HCT116 (cell line): ENCODE measurements around the gene C12orf54. TPM values are rescaled to one million over a fixed set of nuclear protein-coding genes. Genes with fewer than 3 reads are reported as not detected.
"Not testable (repeated sequence)": the region's sequence is repeated elsewhere in the genome, so short reads cannot be mapped to it uniquely, and the experiment has no call there.

ENCODE experiments used
- ATAC-seq: fragments of 200-7000 bp; cut with Tn5 transposase; 2 replicates; pipeline ENCODE4 v1.9.1; 2020; ENCODE audit warnings: mild to moderate bottlenecking, moderate library complexity
- BruUV-seq: library from RNA; stranded (reverse); fragments of 400-500 nt; replicated peaks from 2 replicates; lab custom pipeline; 2021; lab: Mats Ljungman, UMichigan
- CTCF ChIA-PET: fragments of 300-600 bp; sonication (Branson Sonifier 250); formaldehyde crosslinking; loops from one replicate; lab custom pipeline; 2021; ENCODE audit warnings: antibody characterized with exemption; lab: Charles Lee
- POLR2A ChIA-PET: fragments of 300-600, 350-600 bp; sonication (Branson Sonifier 250); formaldehyde crosslinking; loops from one replicate; lab custom pipeline; 2021; ENCODE audit warnings: antibody characterized with exemption; lab: Charles Lee
- RAD21 ChIA-PET, 2 experiments: fragments of 300-600 bp; sonication (Branson Sonifier 250); formaldehyde crosslinking; loops; one replicate each; lab custom pipeline; 2023; ENCODE audit warnings: low total read pairs in 2 of 2; ENCODE audit not compliant: uncharacterized antibody in 2 of 2, unreplicated experiment in 2 of 2, low non-redundant PET in 1 of 2; lab: Charles Lee
- DNase-seq: peaks from one replicate; pipeline ENCODE4 v3.0.0-alpha.2; 2010; ENCODE audit warnings: low read depth, low spot score
- H2AFZ ChIP-seq: fragments of 200-600 bp; shearing (Covaris generic), sonication (generic); 2 replicates; pipeline ENCODE4 v1.6.1; 2017; ENCODE audit warnings: low read depth, mixed run types, mixed read lengths, antibody characterized with exemption, low read length; ENCODE audit not compliant: poor library complexity, severe bottlenecking
- H3K27ac ChIP-seq: 2 replicates; pipeline ENCODE4 v1.5.1; 2012; ENCODE audit warnings: low read depth, low read length
- H3K27me3 ChIP-seq: fragments of 200-600 bp; sonication (generic); 2 replicates; pipeline ENCODE4 v1.6.1; 2016; ENCODE audit warnings: mixed run types, low read length, mixed read lengths; ENCODE audit not compliant: insufficient read depth
- H3K36me3 ChIP-seq, 2 experiments: fragments of 200-500 bp in 1 of 2; fragments of 200-600 bp in 1 of 2; sonication (Bioruptor generic) in 1 of 2; sonication (generic) in 1 of 2; 2 replicates each; pipeline versions ENCODE4 v1.5.1 to v1.6.1; 2014 to 2016; ENCODE audit warnings: low read length in 2 of 2, inconsistent platforms in 1 of 2, mixed read lengths in 1 of 2, mixed run types in 1 of 2; ENCODE audit not compliant: insufficient read depth in 2 of 2, control insufficient read depth in 1 of 2
- H3K4me1 ChIP-seq, 2 experiments: fragments of 200-600 bp in 1 of 2; sonication (generic) in 1 of 2; 2 replicates each; pipeline versions ENCODE4 v1.5.1 to v1.6.1; 2012 to 2017; ENCODE audit warnings: low read length in 2 of 2, inconsistent platforms in 1 of 2, mild to moderate bottlenecking in 1 of 2, mixed read lengths in 1 of 2, mixed run types in 1 of 2, moderate library complexity in 1 of 2; ENCODE audit not compliant: insufficient read depth in 2 of 2, control insufficient read depth in 1 of 2
- H3K4me2 ChIP-seq: fragments of 200-600 bp; sonication (generic); 2 replicates; pipeline ENCODE4 v1.6.1; 2017; ENCODE audit warnings: mixed run types, low read length, mixed read lengths
- H3K4me3 ChIP-seq, 2 experiments: fragments of 200-600 bp in 1 of 2; sonication (generic) in 1 of 2; replicated peaks in 1 of 2; 2 replicates each; pipeline ENCODE4 v1.5.1; 2011 to 2016; ENCODE audit warnings: low read length in 2 of 2, control low read depth in 1 of 2, low read depth in 1 of 2, mild to moderate bottlenecking in 1 of 2, mixed read lengths in 1 of 2, mixed run types in 1 of 2
- H3K79me2 ChIP-seq: fragments of 200-600 bp; sonication (generic); 2 replicates; pipeline ENCODE4 v1.6.1; 2017; ENCODE audit warnings: mild to moderate bottlenecking, mixed run types, low read length, moderate library complexity, mixed read lengths; ENCODE audit not compliant: insufficient read depth
- H3K9ac ChIP-seq: fragments of 200-600 bp; sonication (generic); 2 replicates; pipeline ENCODE4 v1.6.1; 2016; ENCODE audit warnings: low read length, mixed read lengths
- H3K9me2 ChIP-seq: fragments of 200-600 bp; sonication (generic), shearing (Covaris generic); 2 replicates; pipeline ENCODE4 v1.6.1; 2017; ENCODE audit warnings: mixed run types, mild to moderate bottlenecking, moderate library complexity; ENCODE audit not compliant: insufficient read depth
- H3K9me3 ChIP-seq, 2 experiments: fragments of 200-500 bp in 1 of 2; fragments of 200-600 bp in 1 of 2; sonication (Bioruptor generic) in 1 of 2; sonication (generic) in 1 of 2; 2 replicates each; pipeline ENCODE4 v1.6.1; 2014 to 2017; ENCODE audit warnings: low read length in 2 of 2, mixed read lengths in 2 of 2, inconsistent platforms in 1 of 2, low read depth in 1 of 2, mild to moderate bottlenecking in 1 of 2, mixed run types in 1 of 2, moderate library complexity in 1 of 2; ENCODE audit not compliant: control insufficient read depth in 1 of 2, insufficient read depth in 1 of 2
- H4K20me1 ChIP-seq: fragments of 200-600 bp; sonication (generic), shearing (Covaris generic); 2 replicates; pipeline ENCODE4 v1.6.1; 2017; ENCODE audit warnings: mixed run types, mild to moderate bottlenecking, moderate library complexity; ENCODE audit not compliant: insufficient read depth
- ATF3 ChIP-seq: IDR thresholded peaks from 2 replicates; pipeline ENCODE4 v1.6.1; 2012
- CBX3 ChIP-seq: IDR thresholded peaks from 2 replicates; pipeline ENCODE4 v1.6.1; 2012; ENCODE audit warnings: low read depth
- EZH2 ChIP-seq: fragments of 200-600 bp; sonication (generic); IDR thresholded peaks from 2 replicates; pipeline ENCODE4 v1.6.1; 2017; ENCODE audit warnings: antibody characterized with exemption, mixed run types
- FOSL1 ChIP-seq: IDR thresholded peaks from 2 replicates; pipeline ENCODE4 v1.6.1; 2012; ENCODE audit warnings: low read depth
- REST ChIP-seq: IDR thresholded peaks from 2 replicates; pipeline ENCODE4 v1.6.1; 2012; ENCODE audit warnings: low read depth
- SIN3A ChIP-seq: IDR thresholded peaks from 2 replicates; pipeline ENCODE4 v1.6.1; 2012; ENCODE audit warnings: low read depth
- SRF ChIP-seq: IDR thresholded peaks from 2 replicates; pipeline ENCODE4 v1.6.1; 2012; ENCODE audit warnings: low read depth
- TCF7L2 ChIP-seq: IDR thresholded peaks from 2 replicates; pipeline ENCODE4 v1.7.0; 2011; ENCODE audit warnings: borderline replicate concordance, inconsistent platforms; ENCODE audit not compliant: insufficient read depth, insufficient read length; ENCODE audit errors: extremely low read depth
- ZFX ChIP-seq: fragments of 450-650 bp; IDR thresholded peaks from 2 replicates; pipeline ENCODE4 v1.6.1; 2017
- intact Hi-C: fragments of 100-400 bp; cut with micrococcal nuclease; formaldehyde crosslinking; loops from 2 replicates; pipeline ENCODE4 v1.10.0; 2022
- total RNA-seq: library from RNA; stranded (reverse); gene quantifications from one replicate; pipeline ENCODE4 v1.2.1, GENCODE V29; 2021; ENCODE audit not compliant: unreplicated experiment
- TF ChIP-seq, protein P1 (sequence below), 3 experiments: fragments of 200-600 bp in 1 of 3; sonication (generic) in 1 of 3; IDR thresholded peaks in 2 of 3; conservative IDR thresholded peaks in 1 of 3; 2 replicates each; pipeline ENCODE4 v1.5.1; 2012 to 2017; ENCODE audit warnings: low read depth in 2 of 3, low read length in 2 of 3, antibody characterized with exemption in 1 of 3, borderline replicate concordance in 1 of 3, control low read depth in 1 of 3, mild to moderate bottlenecking in 1 of 3, mixed read lengths in 1 of 3, mixed run types in 1 of 3, moderate library complexity in 1 of 3; ENCODE audit not compliant: insufficient read depth in 1 of 3

C12orf54 gene
- total RNA-seq, 1 experiment from 2014 or later, result not detected

- POLR2A ChIA-PET, RAD21 ChIA-PET, ATAC-seq, H4K20me1 ChIP-seq, H3K4me2 ChIP-seq, DNase-seq, CTCF ChIA-PET, H3K4me3 ChIP-seq, H3K9me3 ChIP-seq, H3K4me1 ChIP-seq, H3K9ac ChIP-seq, H2AFZ ChIP-seq, BruUV-seq, H3K79me2 ChIP-seq, H3K27me3 ChIP-seq, H3K9me2 ChIP-seq, H3K27ac ChIP-seq, intact Hi-C loops, H3K36me3 ChIP-seq: not testable (repeated sequence)
These were observed 48.3 kb upstream of the C12orf54 start for GRCh38 chr12:48434016-48434415.

DNA sequence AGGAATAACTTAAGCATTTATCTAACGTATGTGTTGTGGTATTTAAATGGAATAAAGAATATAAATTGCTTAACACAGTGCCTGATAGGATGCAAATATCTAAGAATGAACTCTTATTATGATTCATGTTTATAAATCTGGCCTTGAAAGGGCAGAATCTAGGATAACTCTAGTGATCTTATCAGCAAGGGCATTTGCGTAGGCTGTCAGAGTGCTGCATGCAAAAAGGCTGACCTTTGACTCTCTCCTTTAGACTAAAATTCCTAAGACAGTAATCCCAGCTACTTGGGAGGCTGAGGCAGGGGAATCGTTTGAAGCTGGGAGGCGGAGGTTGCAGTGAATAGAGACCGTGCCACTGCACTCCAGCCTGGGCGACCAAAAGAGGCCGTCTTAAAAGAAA lies 41.2 kb upstream of the C12orf54 start:
- H3K27ac ChIP-seq, result no peak overlapping the region
- H3K36me3 ChIP-seq, result no peaks in the 10 kb centered on the region
- intact Hi-C loops, result no loop called here
- H4K20me1 ChIP-seq, result no peaks in the 10 kb centered on the region
- H3K4me3 ChIP-seq, result no peak overlapping the region
- ChIA-PET CTCF (no interaction called here), POLR2A (no interaction called here), RAD21 (no interaction called here)
- no peak for ATAC-seq
- no peak overlapping the region for H2AFZ ChIP-seq
- no peak for TF ChIP-seq SRF
- TF ChIP-seq REST, result no peak
- TF ChIP-seq ATF3, result no peak
- TF ChIP-seq, protein P1, sequence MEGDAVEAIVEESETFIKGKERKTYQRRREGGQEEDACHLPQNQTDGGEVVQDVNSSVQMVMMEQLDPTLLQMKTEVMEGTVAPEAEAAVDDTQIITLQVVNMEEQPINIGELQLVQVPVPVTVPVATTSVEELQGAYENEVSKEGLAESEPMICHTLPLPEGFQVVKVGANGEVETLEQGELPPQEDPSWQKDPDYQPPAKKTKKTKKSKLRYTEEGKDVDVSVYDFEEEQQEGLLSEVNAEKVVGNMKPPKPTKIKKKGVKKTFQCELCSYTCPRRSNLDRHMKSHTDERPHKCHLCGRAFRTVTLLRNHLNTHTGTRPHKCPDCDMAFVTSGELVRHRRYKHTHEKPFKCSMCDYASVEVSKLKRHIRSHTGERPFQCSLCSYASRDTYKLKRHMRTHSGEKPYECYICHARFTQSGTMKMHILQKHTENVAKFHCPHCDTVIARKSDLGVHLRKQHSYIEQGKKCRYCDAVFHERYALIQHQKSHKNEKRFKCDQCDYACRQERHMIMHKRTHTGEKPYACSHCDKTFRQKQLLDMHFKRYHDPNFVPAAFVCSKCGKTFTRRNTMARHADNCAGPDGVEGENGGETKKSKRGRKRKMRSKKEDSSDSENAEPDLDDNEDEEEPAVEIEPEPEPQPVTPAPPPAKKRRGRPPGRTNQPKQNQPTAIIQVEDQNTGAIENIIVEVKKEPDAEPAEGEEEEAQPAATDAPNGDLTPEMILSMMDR (IDR thresholded peaks at IDR 0.05 in 2 of 3, conservative IDR thresholded peaks at IDR 0.05 in 1 of 3; ENCODE audit: borderline replicate concordance in 1 of 3, insufficient read depth in 1 of 3, low read depth in 2 of 3, low read length in 2 of 3), result no peak
- no peak for TF ChIP-seq SIN3A
- no peak for TF ChIP-seq ZFX
- TF ChIP-seq CBX3, result no peak
- TF ChIP-seq TCF7L2, result no peak
- no peak for TF ChIP-seq EZH2
- TF ChIP-seq FOSL1, result no peak
- no peaks in the 10 kb centered on the region for H3K79me2 ChIP-seq
- no peaks in the 10 kb centered on the region for H3K4me1 ChIP-seq
- no peaks in the 10 kb centered on the region for H3K9me2 ChIP-seq
- H3K9me3 ChIP-seq, result no peaks in the 10 kb centered on the region
- DNase-seq, result no peak
- H3K9ac ChIP-seq, result no peak overlapping the region
- H3K4me2 ChIP-seq, result no peak overlapping the region
- no TSS peak for BruUV-seq
- no peaks in the 10 kb centered on the region for H3K27me3 ChIP-seq
